HCT116 (cell line): ENCODE measurements around the gene CNTN5. TPM values are rescaled to one million over a fixed set of nuclear protein-coding genes. Genes with fewer than 3 reads are reported as not detected.

Experiments used
- ATAC-seq: fragments of 200-7000 bp; cut with Tn5 transposase; 2 replicates; pipeline ENCODE4 v1.9.1; 2020; ENCODE audit warnings: mild to moderate bottlenecking, moderate library complexity
- BruUV-seq: library from RNA; stranded (reverse); fragments of 400-500 nt; replicated peaks from 2 replicates; lab custom pipeline; 2021; lab: Mats Ljungman, UMichigan
- CTCF ChIA-PET: fragments of 300-600 bp; sonication (Branson Sonifier 250); formaldehyde crosslinking; loops from one replicate; lab custom pipeline; 2021; ENCODE audit warnings: antibody characterized with exemption; lab: Charles Lee
- POLR2A ChIA-PET: fragments of 300-600, 350-600 bp; sonication (Branson Sonifier 250); formaldehyde crosslinking; loops from one replicate; lab custom pipeline; 2021; ENCODE audit warnings: antibody characterized with exemption; lab: Charles Lee
- RAD21 ChIA-PET, 2 experiments: fragments of 300-600 bp; sonication (Branson Sonifier 250); formaldehyde crosslinking; loops; one replicate each; lab custom pipeline; 2023; ENCODE audit warnings: low total read pairs in 2 of 2; ENCODE audit not compliant: uncharacterized antibody in 2 of 2, unreplicated experiment in 2 of 2, low non-redundant PET in 1 of 2; lab: Charles Lee
- DNase-seq: peaks from one replicate; pipeline ENCODE4 v3.0.0-alpha.2; 2010; ENCODE audit warnings: low read depth, low spot score
- H2AFZ ChIP-seq: fragments of 200-600 bp; shearing (Covaris generic), sonication (generic); 2 replicates; pipeline ENCODE4 v1.6.1; 2017; ENCODE audit warnings: low read depth, mixed run types, mixed read lengths, antibody characterized with exemption, low read length; ENCODE audit not compliant: poor library complexity, severe bottlenecking
- H3K27ac ChIP-seq: 2 replicates; pipeline ENCODE4 v1.5.1; 2012; ENCODE audit warnings: low read depth, low read length
- H3K27me3 ChIP-seq: fragments of 200-600 bp; sonication (generic); 2 replicates; pipeline ENCODE4 v1.6.1; 2016; ENCODE audit warnings: mixed run types, low read length, mixed read lengths; ENCODE audit not compliant: insufficient read depth
- H3K36me3 ChIP-seq, 2 experiments: fragments of 200-500 bp in 1 of 2; fragments of 200-600 bp in 1 of 2; sonication (Bioruptor generic) in 1 of 2; sonication (generic) in 1 of 2; 2 replicates each; pipeline versions ENCODE4 v1.5.1 to v1.6.1; 2014 to 2016; ENCODE audit warnings: low read length in 2 of 2, inconsistent platforms in 1 of 2, mixed read lengths in 1 of 2, mixed run types in 1 of 2; ENCODE audit not compliant: insufficient read depth in 2 of 2, control insufficient read depth in 1 of 2
- H3K4me1 ChIP-seq, 2 experiments: fragments of 200-600 bp in 1 of 2; sonication (generic) in 1 of 2; 2 replicates each; pipeline versions ENCODE4 v1.5.1 to v1.6.1; 2012 to 2017; ENCODE audit warnings: low read length in 2 of 2, inconsistent platforms in 1 of 2, mild to moderate bottlenecking in 1 of 2, mixed read lengths in 1 of 2, mixed run types in 1 of 2, moderate library complexity in 1 of 2; ENCODE audit not compliant: insufficient read depth in 2 of 2, control insufficient read depth in 1 of 2
- H3K4me2 ChIP-seq: fragments of 200-600 bp; sonication (generic); 2 replicates; pipeline ENCODE4 v1.6.1; 2017; ENCODE audit warnings: mixed run types, low read length, mixed read lengths
- H3K4me3 ChIP-seq, 2 experiments: fragments of 200-600 bp in 1 of 2; sonication (generic) in 1 of 2; replicated peaks in 1 of 2; 2 replicates each; pipeline ENCODE4 v1.5.1; 2011 to 2016; ENCODE audit warnings: low read length in 2 of 2, control low read depth in 1 of 2, low read depth in 1 of 2, mild to moderate bottlenecking in 1 of 2, mixed read lengths in 1 of 2, mixed run types in 1 of 2
- H3K79me2 ChIP-seq: fragments of 200-600 bp; sonication (generic); 2 replicates; pipeline ENCODE4 v1.6.1; 2017; ENCODE audit warnings: mild to moderate bottlenecking, mixed run types, low read length, moderate library complexity, mixed read lengths; ENCODE audit not compliant: insufficient read depth
- H3K9ac ChIP-seq: fragments of 200-600 bp; sonication (generic); 2 replicates; pipeline ENCODE4 v1.6.1; 2016; ENCODE audit warnings: low read length, mixed read lengths
- H3K9me2 ChIP-seq: fragments of 200-600 bp; sonication (generic), shearing (Covaris generic); 2 replicates; pipeline ENCODE4 v1.6.1; 2017; ENCODE audit warnings: mixed run types, mild to moderate bottlenecking, moderate library complexity; ENCODE audit not compliant: insufficient read depth
- H3K9me3 ChIP-seq, 2 experiments: fragments of 200-500 bp in 1 of 2; fragments of 200-600 bp in 1 of 2; sonication (Bioruptor generic) in 1 of 2; sonication (generic) in 1 of 2; 2 replicates each; pipeline ENCODE4 v1.6.1; 2014 to 2017; ENCODE audit warnings: low read length in 2 of 2, mixed read lengths in 2 of 2, inconsistent platforms in 1 of 2, low read depth in 1 of 2, mild to moderate bottlenecking in 1 of 2, mixed run types in 1 of 2, moderate library complexity in 1 of 2; ENCODE audit not compliant: control insufficient read depth in 1 of 2, insufficient read depth in 1 of 2
- H4K20me1 ChIP-seq: fragments of 200-600 bp; sonication (generic), shearing (Covaris generic); 2 replicates; pipeline ENCODE4 v1.6.1; 2017; ENCODE audit warnings: mixed run types, mild to moderate bottlenecking, moderate library complexity; ENCODE audit not compliant: insufficient read depth
- CEBPB ChIP-seq: IDR thresholded peaks from 2 replicates; pipeline ENCODE4 v1.6.1; 2012; ENCODE audit warnings: low read depth
- EGR1 ChIP-seq: IDR thresholded peaks from 2 replicates; pipeline ENCODE4 v1.6.1; 2012; ENCODE audit warnings: low read depth
- EZH2phosphoT487 ChIP-seq: fragments of 200-600 bp; IDR thresholded peaks from 2 replicates; pipeline ENCODE4 v1.6.1; 2018; ENCODE audit warnings: antibody characterized with exemption, borderline replicate concordance
- JUND ChIP-seq: IDR thresholded peaks from 2 replicates; pipeline ENCODE4 v1.6.1; 2012
- SIN3A ChIP-seq: IDR thresholded peaks from 2 replicates; pipeline ENCODE4 v1.6.1; 2012; ENCODE audit warnings: low read depth
- SP1 ChIP-seq: IDR thresholded peaks from 2 replicates; pipeline ENCODE4 v1.6.1; 2012; ENCODE audit warnings: low read depth
- SRF ChIP-seq: IDR thresholded peaks from 2 replicates; pipeline ENCODE4 v1.6.1; 2012; ENCODE audit warnings: low read depth
- YY1 ChIP-seq: IDR thresholded peaks from 2 replicates; pipeline ENCODE4 v1.6.1; 2011; ENCODE audit warnings: low read length, low read depth, moderate library complexity, mild to moderate bottlenecking; ENCODE audit not compliant: insufficient replicate concordance; ENCODE audit errors: extremely low read depth
- ZFX ChIP-seq: fragments of 450-650 bp; IDR thresholded peaks from 2 replicates; pipeline ENCODE4 v1.6.1; 2017
- intact Hi-C: fragments of 100-400 bp; cut with micrococcal nuclease; formaldehyde crosslinking; loops from 2 replicates; pipeline ENCODE4 v1.10.0; 2022
- total RNA-seq: library from RNA; stranded (reverse); gene quantifications from one replicate; pipeline ENCODE4 v1.2.1, GENCODE V29; 2021; ENCODE audit not compliant: unreplicated experiment
- TF ChIP-seq, protein P1 (sequence below): IDR thresholded peaks from 2 replicates; pipeline ENCODE4 v1.6.1; 2012
- TF ChIP-seq, protein P2 (sequence below): IDR thresholded peaks from 2 replicates; pipeline ENCODE4 v1.6.1; 2011; ENCODE audit warnings: mild to moderate bottlenecking, low read length, moderate library complexity; ENCODE audit not compliant: insufficient replicate concordance; ENCODE audit errors: extremely low read depth
- TF ChIP-seq, protein P3 (sequence below): IDR thresholded peaks from 2 replicates; pipeline ENCODE4 v1.6.1; 2012

The CNTN5 gene
- total RNA-seq, 1 experiment from 2014 or later = not detected

DNA sequence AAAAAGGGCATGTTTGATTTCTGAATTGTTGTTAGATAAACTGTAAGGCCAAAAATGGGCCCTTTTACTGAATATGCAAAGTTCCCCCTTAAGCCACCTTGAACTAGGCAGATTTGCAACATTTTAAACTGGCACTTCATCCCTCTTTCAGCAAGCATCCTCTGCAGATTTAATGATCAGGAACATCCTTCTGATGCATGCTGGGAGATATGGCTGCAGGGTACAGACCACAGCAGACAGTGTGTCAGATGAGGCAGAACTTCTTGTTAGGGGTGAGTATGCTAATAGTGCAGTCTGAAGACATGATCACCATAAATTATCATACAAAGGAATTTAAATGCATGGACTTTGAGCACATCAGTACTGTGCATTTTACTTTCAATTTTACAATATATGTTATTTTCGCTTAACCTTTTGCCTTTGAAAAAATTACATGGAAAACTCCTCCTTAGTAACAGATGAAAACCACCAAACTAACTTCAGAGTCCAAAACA, 1203.8 kb downstream of the CNTN5 start:
- H3K27me3 ChIP-seq = no peaks in the 10 kb centered on the region
- ATAC-seq = no peak
- no peak overlapping the region for H3K4me3 ChIP-seq
- intact Hi-C loops = no loop called here
- no peak for TF ChIP-seq YY1
- TF ChIP-seq CEBPB = no peak
- TF ChIP-seq ZFX = no peak
- no peak for TF ChIP-seq EGR1
- no peak for TF ChIP-seq SRF
- TF ChIP-seq, protein P1, sequence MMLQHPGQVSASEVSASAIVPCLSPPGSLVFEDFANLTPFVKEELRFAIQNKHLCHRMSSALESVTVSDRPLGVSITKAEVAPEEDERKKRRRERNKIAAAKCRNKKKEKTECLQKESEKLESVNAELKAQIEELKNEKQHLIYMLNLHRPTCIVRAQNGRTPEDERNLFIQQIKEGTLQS = no peak
- no peak for TF ChIP-seq JUND
- TF ChIP-seq, protein P2, sequence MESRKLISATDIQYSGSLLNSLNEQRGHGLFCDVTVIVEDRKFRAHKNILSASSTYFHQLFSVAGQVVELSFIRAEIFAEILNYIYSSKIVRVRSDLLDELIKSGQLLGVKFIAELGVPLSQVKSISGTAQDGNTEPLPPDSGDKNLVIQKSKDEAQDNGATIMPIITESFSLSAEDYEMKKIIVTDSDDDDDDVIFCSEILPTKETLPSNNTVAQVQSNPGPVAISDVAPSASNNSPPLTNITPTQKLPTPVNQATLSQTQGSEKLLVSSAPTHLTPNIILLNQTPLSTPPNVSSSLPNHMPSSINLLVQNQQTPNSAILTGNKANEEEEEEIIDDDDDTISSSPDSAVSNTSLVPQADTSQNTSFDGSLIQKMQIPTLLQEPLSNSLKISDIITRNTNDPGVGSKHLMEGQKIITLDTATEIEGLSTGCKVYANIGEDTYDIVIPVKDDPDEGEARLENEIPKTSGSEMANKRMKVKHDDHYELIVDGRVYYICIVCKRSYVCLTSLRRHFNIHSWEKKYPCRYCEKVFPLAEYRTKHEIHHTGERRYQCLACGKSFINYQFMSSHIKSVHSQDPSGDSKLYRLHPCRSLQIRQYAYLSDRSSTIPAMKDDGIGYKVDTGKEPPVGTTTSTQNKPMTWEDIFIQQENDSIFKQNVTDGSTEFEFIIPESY = no peak
- TF ChIP-seq, protein P3, sequence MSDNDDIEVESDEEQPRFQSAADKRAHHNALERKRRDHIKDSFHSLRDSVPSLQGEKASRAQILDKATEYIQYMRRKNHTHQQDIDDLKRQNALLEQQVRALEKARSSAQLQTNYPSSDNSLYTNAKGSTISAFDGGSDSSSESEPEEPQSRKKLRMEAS = no peak
- TF ChIP-seq SP1 = no peak
- TF ChIP-seq SIN3A = no peak
- TF ChIP-seq EZH2phosphoT487 = no peak
- no peaks in the 10 kb centered on the region for H3K79me2 ChIP-seq
- no peak overlapping the region for H2AFZ ChIP-seq
- no peak overlapping the region for H3K27ac ChIP-seq
- no peaks in the 10 kb centered on the region for H4K20me1 ChIP-seq
- no peak overlapping the region for H3K9ac ChIP-seq
- DNase-seq = no peak
- no TSS peak for BruUV-seq
- H3K9me3 ChIP-seq = no peaks in the 10 kb centered on the region; a peak in 1 of 4 replicates
- H3K9me2 ChIP-seq = no peaks in the 10 kb centered on the region
- ChIA-PET POLR2A (no interaction called here), CTCF (no interaction called here), RAD21 (no interaction called here)
- H3K36me3 ChIP-seq = no peaks in the 10 kb centered on the region
- no peak overlapping the region for H3K4me2 ChIP-seq
- no peaks in the 10 kb centered on the region for H3K4me1 ChIP-seq
